Hematopoietic multipotent progenitor cell treated with erythropoietin and hydrocortisone succinate and interleukin-3 and kit ligand, for 15 days (in vitro differentiated cells): ENCODE results near the gene MAN1A1.
"Not testable (repeated sequence)": the region's sequence is repeated elsewhere in the genome, so short reads cannot be mapped to it uniquely, and the experiment has no call there.

ENCODE experiments used
- DNase-seq: peaks from one replicate; pipeline ENCODE4 v3.0.0-alpha.2; 2015; ENCODE audit warnings: low spot score

MAN1A1 gene

DNA sequence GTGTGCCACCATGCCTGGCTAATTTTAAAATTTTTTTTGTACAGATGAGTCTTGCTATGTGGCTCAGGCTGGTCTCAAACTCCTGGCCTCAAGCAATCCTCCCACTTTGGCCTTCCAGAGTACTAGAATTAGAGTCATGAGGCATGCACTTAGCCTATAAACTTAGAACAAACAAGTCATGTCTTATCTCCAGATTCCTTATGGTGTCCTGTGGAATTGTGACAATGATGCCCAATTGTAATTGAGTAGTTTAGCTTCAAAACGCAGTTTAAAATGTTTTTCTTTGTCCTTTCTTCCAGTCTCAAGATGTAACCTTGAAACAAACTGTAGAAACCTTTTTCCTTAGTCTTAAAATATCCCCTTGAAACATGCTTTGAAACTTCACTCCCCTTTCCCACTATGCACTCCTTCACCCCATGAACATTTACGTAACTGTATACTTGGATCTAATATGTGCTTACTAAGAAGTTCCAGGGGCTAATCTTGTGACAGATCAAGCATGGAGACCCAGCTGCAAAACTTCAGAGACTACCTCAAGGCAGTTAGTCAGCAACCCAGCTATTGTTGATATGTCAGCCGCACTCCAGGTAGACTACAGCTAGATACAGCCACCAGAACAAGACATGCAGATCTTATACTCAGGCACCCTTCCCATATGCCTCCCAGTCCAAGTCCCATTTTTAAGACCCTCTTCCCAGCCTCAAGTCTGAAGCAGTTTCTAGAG is 46.2 kb downstream of the MAN1A1 start:
- DNase-seq: no peak

DNA sequence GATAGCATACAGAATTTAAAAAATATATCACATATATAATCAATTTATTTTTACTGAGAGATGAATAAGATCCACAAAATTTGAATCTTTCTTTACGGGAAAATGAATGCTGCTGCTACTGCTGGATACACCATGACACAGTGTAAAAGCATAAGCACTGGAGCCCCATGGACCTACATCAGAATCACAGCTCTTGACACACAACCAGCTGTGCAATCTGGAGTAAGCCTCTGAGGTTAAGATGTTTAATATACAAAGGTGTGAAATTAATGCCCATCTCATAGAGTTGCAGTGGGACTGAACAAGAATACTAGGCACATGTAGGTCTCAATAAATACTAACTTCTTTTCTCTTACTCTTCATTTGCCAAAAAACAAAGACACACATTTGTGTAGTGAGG is 48.1 kb downstream of the MAN1A1 start:
- DNase-seq: no peak

GRCh38 chr6:119299694-119300093 is 49.9 kb downstream of the MAN1A1 start:
- DNase-seq: no peak

DNA sequence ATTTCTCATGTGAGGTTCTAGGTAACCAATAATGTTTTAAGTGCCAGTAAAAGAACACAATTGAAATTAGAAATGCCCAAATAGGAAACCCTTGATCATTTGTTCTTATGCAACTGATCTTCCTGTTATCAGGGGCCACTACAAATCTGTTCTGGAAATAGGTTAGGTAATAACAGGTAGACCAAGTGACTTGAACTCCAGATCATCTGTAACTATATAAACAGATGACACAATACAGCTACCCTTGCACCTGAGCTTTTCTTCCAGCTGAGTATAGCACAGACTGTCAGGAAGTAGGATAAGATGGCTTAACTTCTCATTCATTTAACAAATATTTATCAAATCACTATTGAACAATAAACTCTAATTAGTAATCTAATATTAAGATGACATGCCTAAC is 52.5 kb downstream of the MAN1A1 start:
- DNase-seq: no peak

DNA sequence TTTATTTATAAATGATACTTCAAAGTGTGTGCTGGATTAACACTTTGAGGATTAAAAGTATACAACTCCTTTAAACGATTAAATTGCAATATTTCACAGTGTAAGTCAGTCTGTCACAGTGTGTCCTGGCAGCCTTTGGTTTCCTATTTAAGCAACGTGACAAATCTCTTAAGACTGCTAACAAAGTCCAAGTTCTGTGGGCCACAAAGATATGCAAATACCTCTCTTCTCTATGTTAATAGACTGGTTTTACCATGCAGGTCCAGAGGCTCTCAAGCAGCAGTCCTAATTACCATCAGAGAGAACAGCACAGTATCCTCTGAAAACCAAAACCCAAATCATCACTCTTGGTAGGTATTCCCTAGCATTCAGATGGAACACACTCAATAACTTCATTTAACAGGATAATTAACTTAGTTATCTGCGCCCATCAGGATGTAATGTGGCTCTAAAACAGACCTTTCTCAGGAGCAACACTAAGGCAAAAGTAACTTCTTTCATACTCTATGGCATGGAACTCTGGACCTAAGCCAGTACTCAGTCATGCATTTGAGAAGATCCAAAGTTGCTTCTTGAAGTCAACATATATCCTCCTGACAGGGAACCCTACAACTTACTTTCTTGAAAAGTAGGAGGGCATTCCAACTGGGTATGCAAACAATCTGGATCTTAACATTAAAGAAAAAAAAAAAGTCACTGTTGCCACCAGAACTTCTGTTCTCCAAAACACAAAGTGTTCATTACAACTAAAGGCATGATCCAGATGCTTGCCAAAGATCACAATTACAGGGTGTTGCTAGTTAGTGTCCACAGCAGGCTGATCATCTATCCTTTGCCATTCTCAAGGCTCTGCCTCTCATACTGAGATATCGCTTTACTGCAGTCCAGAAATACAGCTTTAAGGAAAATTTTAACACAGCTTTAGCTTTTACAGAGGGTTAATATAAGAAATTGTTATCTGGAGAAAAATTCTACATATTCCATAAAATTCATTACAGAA is 53.2 kb downstream of the MAN1A1 start:
- no peak for DNase-seq

GRCh38 chr6:119294984-119295383 is 54.6 kb downstream of the MAN1A1 start:
- DNase-seq: no peak

DNA sequence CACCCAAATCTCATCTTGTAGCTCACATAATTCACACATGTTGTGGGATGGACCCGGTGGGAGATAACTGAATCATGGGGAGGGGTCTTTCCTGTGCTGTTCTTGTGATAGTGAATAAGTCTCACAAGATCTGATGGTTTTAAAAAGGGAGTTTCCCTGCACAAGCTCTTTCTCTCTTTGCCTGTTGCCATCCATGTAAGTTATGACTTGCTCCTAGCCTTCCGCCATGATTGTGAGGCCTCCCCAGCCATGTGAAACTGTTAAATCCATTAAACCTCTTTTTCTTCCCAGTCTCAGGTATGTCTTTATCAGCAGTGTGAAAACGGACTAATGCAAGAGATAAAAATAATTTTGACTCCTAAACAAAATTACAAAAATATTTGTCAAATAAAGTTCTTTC is 58.5 kb downstream of the MAN1A1 start:
- DNase-seq: not testable (repeated sequence)

DNA sequence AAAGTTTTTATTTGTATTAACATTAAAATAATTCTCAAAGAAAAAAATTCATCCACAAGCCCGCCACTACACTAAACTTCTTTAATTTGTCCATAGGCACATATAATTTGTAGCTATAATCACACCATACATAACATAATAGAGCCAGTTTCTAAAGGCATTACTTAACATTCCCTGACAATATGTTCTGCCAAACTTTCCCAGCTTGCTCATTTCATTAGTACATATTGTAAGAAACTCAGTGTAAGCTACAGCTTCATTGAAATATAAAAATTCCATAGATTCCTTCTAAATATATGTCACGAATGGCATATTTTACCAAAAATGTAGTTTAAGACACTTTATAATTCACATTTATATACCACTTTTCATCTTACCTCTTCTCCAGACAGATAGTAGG is 59.3 kb downstream of the MAN1A1 start:
- no peak for DNase-seq

DNA sequence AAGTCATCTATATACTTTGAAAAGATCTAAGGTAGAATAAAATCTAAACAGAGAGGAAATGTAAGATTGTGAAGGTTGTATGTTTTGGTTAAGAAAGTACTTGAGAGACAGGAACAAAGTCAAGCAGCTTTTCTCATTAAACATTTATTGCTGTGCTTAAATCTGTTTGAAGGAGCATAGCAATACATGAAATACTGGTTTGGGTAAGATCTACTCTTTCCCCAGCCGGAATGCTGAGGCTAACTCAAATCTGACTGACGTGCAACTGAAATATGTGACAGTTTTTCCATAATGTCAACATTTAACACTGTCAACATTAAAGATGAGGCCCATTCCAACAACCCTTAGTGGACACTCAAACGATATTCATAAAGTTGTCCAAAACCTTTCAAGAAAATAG is 59.9 kb downstream of the MAN1A1 start:
- DNase-seq: no peak

- DNase-seq: no peak
Observed at GRCh38 chr6:119285908-119286625, 63.5 kb downstream of the MAN1A1 start.

- DNase-seq: peak; percentile 70
Observed at GRCh38 chr6:119284861-119285521, 64.6 kb downstream of the MAN1A1 start.

GRCh38 chr6:119283979-119284545 is 65.5 kb downstream of the MAN1A1 start:
- no peak for DNase-seq

GRCh38 chr6:119283214-119283613 is 66.3 kb downstream of the MAN1A1 start:
- DNase-seq: no peak

DNA sequence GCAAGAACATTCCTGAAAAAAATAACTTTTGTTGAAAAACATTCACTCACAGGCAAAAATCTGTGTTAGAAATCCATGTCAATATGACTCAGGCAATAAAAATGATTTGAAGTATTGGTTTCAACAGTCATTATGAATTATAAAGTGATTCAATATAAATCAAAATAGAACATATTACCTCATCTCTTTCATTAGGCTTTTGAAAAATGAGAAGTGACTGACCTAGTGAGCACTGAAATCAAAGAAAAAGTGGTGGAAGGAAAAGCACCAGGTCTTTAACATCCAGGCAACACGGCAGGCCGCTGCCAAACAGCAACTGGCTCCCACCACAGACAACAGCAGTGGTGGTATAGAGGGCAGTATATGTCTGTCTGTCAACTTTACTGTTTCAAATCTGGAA is 68.9 kb downstream of the MAN1A1 start:
- no peak for DNase-seq

DNA sequence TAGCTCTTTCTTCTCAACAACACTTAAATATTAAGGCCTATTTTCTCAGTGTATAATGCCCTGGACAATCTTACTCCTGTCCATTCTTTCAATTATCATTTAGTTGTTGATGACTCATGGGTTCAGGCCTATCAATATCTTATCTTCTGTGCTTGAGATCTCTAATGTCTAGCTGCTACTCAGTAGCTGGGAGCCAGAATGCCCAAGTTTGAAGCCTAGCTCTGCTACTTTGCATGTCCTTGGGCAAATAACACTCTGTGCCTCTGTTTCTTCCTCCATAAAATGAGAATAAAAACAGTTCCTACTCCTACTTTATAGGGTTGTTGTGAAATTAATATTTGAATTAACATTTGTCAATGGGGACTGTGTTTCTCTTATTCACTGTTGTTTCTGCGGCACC is 69.5 kb downstream of the MAN1A1 start:
- DNase-seq: no peak

DNA sequence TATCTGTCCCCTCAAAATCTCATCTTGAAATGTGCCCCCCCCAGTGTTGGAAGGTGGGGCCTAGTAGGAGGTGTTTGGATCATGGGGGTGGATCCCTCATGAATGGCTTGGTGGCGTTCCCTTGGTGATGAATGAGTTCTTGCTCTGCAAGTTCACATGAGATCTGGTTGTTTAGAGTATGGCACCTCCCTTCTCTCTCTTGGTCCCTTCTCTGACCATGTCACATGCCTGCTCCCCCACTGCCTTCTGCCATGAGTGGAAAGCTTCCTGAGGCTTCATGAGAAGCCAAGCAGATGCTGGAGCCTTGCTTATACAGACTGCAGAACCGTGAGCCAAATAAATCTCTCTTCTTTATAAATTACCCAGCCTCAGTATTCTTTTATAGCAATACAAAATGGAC is 70.9 kb downstream of the MAN1A1 start:
- DNase-seq: no peak

- no peak for DNase-seq
Observed at GRCh38 chr6:119277052-119277451, 72.5 kb downstream of the MAN1A1 start.

DNA sequence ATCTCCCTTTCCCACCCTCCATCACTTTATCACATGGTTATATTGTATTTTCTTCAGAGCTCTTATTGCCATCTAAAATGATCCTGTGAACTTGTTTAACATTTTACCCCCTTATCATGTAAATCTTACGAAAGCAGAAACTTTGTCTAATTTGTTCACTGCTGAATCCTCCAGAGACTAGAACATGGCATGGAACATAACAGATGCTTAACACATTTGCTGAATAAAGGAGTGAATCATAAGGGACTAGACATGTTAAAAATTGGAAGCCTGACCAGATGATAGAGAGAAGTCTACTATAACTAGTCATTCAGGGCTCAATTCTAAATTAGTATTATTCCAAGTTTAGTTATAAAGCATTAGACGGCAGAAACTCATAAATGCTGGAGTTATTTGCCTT is 73.3 kb downstream of the MAN1A1 start:
- DNase-seq: no peak

GRCh38 chr6:119274197-119274595 is 75.4 kb downstream of the MAN1A1 start:
- DNase-seq: no peak

- DNase-seq: no peak
Observed at GRCh38 chr6:119273272-119274196, 76.0 kb downstream of the MAN1A1 start.

DNA sequence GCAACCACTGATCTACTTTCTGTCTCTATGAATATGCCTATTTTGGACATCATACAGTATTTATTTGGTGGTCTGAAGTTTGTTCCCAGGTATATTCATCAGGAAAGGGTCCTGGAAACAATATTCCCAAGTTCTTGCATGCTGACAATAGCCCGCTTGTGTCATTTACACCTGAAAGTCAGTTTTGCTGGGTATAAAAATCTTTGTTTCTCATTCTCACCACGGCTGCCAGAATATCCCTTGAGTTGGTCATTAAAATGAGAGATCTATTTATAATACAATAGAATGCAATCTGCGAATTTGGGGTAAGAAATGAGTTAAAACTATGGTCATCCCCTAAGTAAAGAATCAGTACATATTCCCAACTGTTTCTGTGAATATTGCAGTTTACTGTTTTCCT is 79.0 kb downstream of the MAN1A1 start:
- no peak for DNase-seq
